Measurements from ENCODE around the gene UQCRHL. TPM values are rescaled to one million over a fixed set of nuclear protein-coding genes. Genes with fewer than 3 reads are reported as not detected.
A peak's percentile ranks its signal among the peaks of the same experiment; 100 is the strongest.
"Not testable (repeated sequence)": the region's sequence is repeated elsewhere in the genome, so short reads cannot be mapped to it uniquely, and the experiment has no call there.

Gene UQCRHL
- total and polyA plus RNA-seq, 2 donors (not counting 1 experiment from before 2014, with no cell fraction given), result 0.98 to 1.8 TPM

DNA sequence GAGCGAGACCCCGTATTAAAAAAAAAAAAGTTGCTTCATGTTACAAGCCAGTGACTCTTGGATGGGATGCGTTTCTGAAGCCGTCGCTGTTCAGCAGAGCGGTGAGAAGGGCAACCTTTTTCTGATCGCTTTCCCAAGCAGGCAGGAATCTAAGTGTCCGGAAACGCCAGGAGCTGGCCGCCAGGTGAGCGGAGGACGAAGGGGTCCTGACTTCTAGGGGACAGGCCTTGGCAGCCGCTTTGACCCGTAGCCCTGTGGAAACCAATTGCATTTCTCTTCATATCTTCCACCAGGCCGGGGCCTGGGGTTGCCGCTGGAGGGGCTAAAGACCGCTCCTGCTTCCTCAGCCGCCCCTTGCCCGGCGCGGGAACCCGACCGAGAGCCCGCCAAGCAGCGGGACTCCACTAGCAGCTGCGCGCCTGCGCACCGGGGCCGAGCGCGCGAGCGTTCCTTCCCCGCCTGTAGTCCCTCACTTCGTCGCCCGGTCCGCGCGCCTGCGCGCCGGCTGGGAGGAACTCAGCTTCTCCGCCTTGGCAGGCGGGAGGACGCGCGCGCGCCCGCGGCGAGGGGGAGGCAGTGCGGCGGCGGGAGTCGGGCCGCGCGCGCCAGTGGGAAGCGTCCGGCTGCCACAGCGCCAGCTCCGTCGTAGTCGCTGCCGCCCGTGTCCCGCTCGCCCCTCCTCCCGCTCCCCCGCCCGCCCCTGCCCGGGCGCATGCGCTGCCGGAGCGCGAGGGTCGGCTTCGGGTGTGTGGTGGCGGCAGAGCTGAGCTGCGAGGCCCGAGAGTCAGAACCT lies 39.8 kb upstream of the UQCRHL start, which contains the start of gene SPEN:
Gene SPEN, plus strand, starts transcription at position 608 of the 793 bp plus-strand sequence. CDS start 361 bp downstream, outside the sequence.
- ATAC-seq (ENCODE audit: low read depth) (peak; percentile 80), DNase-seq (peak; percentile 99)
- H3K27me3 Mint-ChIP-seq, result no peaks in the 10 kb centered on the region
- H3K4me3 Mint-ChIP-seq, result peak within 1 kb of the TSS; percentile 97
- peaks cover under 1% of the 10 kb centered on the region for H4K20me1 ChIP-seq (ENCODE audit: control insufficient read depth, insufficient read depth, low read length, poor library complexity, severe bottlenecking)
- H3K79me2 ChIP-seq (ENCODE audit: control insufficient read depth, insufficient read depth, low read length), result peaks cover 58% of the 10 kb centered on the region
- no peaks in the 10 kb centered on the region for H3K9me3 Mint-ChIP-seq (ENCODE audit: insufficient read depth)
- H3K4me1 Mint-ChIP-seq, result peaks cover 53% of the 10 kb centered on the region
- TF ChIP-seq, protein P1, sequence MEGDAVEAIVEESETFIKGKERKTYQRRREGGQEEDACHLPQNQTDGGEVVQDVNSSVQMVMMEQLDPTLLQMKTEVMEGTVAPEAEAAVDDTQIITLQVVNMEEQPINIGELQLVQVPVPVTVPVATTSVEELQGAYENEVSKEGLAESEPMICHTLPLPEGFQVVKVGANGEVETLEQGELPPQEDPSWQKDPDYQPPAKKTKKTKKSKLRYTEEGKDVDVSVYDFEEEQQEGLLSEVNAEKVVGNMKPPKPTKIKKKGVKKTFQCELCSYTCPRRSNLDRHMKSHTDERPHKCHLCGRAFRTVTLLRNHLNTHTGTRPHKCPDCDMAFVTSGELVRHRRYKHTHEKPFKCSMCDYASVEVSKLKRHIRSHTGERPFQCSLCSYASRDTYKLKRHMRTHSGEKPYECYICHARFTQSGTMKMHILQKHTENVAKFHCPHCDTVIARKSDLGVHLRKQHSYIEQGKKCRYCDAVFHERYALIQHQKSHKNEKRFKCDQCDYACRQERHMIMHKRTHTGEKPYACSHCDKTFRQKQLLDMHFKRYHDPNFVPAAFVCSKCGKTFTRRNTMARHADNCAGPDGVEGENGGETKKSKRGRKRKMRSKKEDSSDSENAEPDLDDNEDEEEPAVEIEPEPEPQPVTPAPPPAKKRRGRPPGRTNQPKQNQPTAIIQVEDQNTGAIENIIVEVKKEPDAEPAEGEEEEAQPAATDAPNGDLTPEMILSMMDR (IDR thresholded peaks at IDR 0.05), result no peak
- TF ChIP-seq EZH2 (IDR thresholded peaks at IDR 0.05; ENCODE audit: borderline replicate concordance, insufficient read depth, low read depth, low read length, poor library complexity, severe bottlenecking), result no peak
- H3K27ac Mint-ChIP-seq, result peak within 1 kb of the TSS; percentile 99
- CTCF ChIA-PET, result interaction anchor here (0.9 to 7.4 kb wide), 7 partner anchors 9 to 161 kb away, joined by 3 to 52 read pairs (median 3); no protein-coding TSS in a partner anchor
- H3K4me3 ChIP-seq (ENCODE audit: control extremely low read depth in 1 of 5, extremely low read depth in 1 of 5, insufficient read depth in 1 of 5, low read depth in 2 of 5, low read length in 4 of 5), result peak within 1 kb of the TSS; percentile 82 to 99 (median 94)
- H3K36me3 ChIP-seq (replicated peaks in 1 of 2; ENCODE audit: control extremely low read depth in 1 of 2, control insufficient read depth in 1 of 2, extremely low read depth in 1 of 2, insufficient read depth in 2 of 2, low read length in 1 of 2), result no peaks in the 10 kb centered on the region
- intact Hi-C loops (cut with micrococcal nuclease), result loop anchor here (1.0 to 10.0 kb wide), 2 partner anchors 10 to 152 kb away; no protein-coding TSS in a partner anchor
- WGBS (ENCODE audit: insufficient coverage), result under 1% methylated on average over 86 of the region's 86 CpGs
- POLR2A ChIA-PET, result interaction anchor here (0.6 to 9.4 kb wide), 10 partner anchors 11 to 766 kb away, joined by 3 to 221 read pairs (median 4); partner anchors contain the start of genes CASP9 and NBPF1
- peak within 1 kb of the TSS; percentile 88 for H3K9ac ChIP-seq (ENCODE audit: low read length)
- H2AFZ ChIP-seq (ENCODE audit: insufficient read depth, low read depth, low read length, poor library complexity, severe bottlenecking), result peak within 1 kb of the TSS; percentile 83
- H3K27me3 ChIP-seq (replicated peaks in 1 of 4; ENCODE audit: control extremely low read depth in 1 of 4, control insufficient read depth in 3 of 4, insufficient read depth in 4 of 4, low read length in 3 of 4), result no peaks in the 10 kb centered on the region
- H3K4me2 ChIP-seq (replicated peaks; ENCODE audit: low read depth, low read length, poor library complexity, severe bottlenecking), result peak within 1 kb of the TSS; percentile 77
- peaks cover 51 to 72% of the 10 kb centered on the region in 2 donors for H3K4me1 ChIP-seq (ENCODE audit: control insufficient read depth in 2 of 2, insufficient read depth in 2 of 2, low read length in 2 of 2)
- H3K27ac ChIP-seq (ENCODE audit: low read length in 2 of 2), result peak within 1 kb of the TSS; percentile 87 to 98
- H3K9me3 ChIP-seq (ENCODE audit: control extremely low read depth in 1 of 3, control insufficient read depth in 2 of 3, insufficient read depth in 1 of 3, low read length in 2 of 3), result peaks cover 0 to 3% (median 0%) of the 10 kb centered on the region in 3 donors

DNA sequence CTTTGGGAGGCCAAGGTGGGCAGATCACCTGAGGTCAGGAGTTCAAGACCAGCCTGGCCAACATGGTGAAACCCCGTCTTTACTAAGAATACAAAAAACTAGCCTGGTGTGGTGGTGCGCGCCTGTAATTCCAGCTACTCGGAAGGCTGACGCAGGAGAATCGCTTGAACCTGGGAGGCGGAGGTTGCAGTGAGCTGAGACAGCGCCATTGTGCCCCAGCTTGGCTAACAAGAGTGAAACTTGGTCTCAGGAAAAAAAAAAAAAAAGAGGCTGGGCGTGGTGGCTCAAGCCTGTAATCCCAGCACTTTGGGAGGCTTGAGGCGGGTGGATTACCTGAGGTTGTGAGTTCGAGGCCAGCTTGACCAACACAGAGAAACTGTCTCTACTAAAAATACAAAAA lies 38.6 kb upstream of the UQCRHL start:
- ChIA-PET CTCF (interaction anchor here (0.6 to 2.6 kb wide), 2 partner anchors 8 to 502 kb away, joined by 4 to 17 read pairs; no protein-coding TSS in a partner anchor), POLR2A (interaction anchor here (0.6 to 9.4 kb wide), 4 partner anchors 10 to 149 kb away, joined by 3 to 221 read pairs (median 5); no protein-coding TSS in a partner anchor)
- H3K9me3 Mint-ChIP-seq (ENCODE audit: insufficient read depth); H3K4me3 ChIP-seq (ENCODE audit: control extremely low read depth in 1 of 5, extremely low read depth in 1 of 5, insufficient read depth in 1 of 5, low read depth in 2 of 5, low read length in 4 of 5); H3K36me3 ChIP-seq (replicated peaks in 1 of 2; ENCODE audit: control extremely low read depth in 1 of 2, control insufficient read depth in 1 of 2, extremely low read depth in 1 of 2, insufficient read depth in 2 of 2, low read length in 1 of 2); DNase-seq; H3K27me3 Mint-ChIP-seq; ATAC-seq (ENCODE audit: low read depth); H3K4me2 ChIP-seq (replicated peaks; ENCODE audit: low read depth, low read length, poor library complexity, severe bottlenecking); H4K20me1 ChIP-seq (ENCODE audit: control insufficient read depth, insufficient read depth, low read length, poor library complexity, severe bottlenecking); H2AFZ ChIP-seq (ENCODE audit: insufficient read depth, low read depth, low read length, poor library complexity, severe bottlenecking); H3K27ac ChIP-seq (ENCODE audit: low read length in 2 of 2); H3K9ac ChIP-seq (ENCODE audit: low read length); H3K9me3 ChIP-seq (ENCODE audit: control extremely low read depth in 1 of 3, control insufficient read depth in 2 of 3, insufficient read depth in 1 of 3, low read length in 2 of 3); H3K27me3 ChIP-seq (replicated peaks in 1 of 4; ENCODE audit: control extremely low read depth in 1 of 4, control insufficient read depth in 3 of 4, insufficient read depth in 4 of 4, low read length in 3 of 4): not testable (repeated sequence)
- intact Hi-C loops (cut with micrococcal nuclease), result loop anchor here (10.0 kb wide), 1 partner anchor 151 kb away; no protein-coding TSS in a partner anchor
- H3K4me3 Mint-ChIP-seq, result peak overlapping the region; percentile 97
- 99% methylated on average over 8 of the region's 11 CpGs for WGBS (ENCODE audit: insufficient coverage)
- H3K4me1 Mint-ChIP-seq, result peaks cover 42% of the 10 kb centered on the region
- Histone ChIP-seq H3K4me1 (ENCODE audit: control insufficient read depth in 2 of 2, insufficient read depth in 2 of 2, low read length in 2 of 2) (peaks cover 40 to 61% of the 10 kb centered on the region in 2 donors), H3K79me2 (ENCODE audit: control insufficient read depth, insufficient read depth, low read length) (peaks cover 45% of the 10 kb centered on the region)
- H3K27ac Mint-ChIP-seq, result peak overlapping the region; percentile 53
